IMR-90 (cell line): ENCODE measurements around the gene RELCH. TPM values are rescaled to one million over a fixed set of nuclear protein-coding genes. Genes with fewer than 3 reads are reported as not detected.

Experiments used
- ATAC-seq: fragments of 200-7000 bp; cut with Tn5 transposase; 2 replicates; pipeline ENCODE4 v1.9.1; 2020; ENCODE audit warnings: low read depth, mild to moderate bottlenecking, moderate library complexity
- BruUV-seq: library from RNA; stranded (reverse); fragments of 400-500 nt; replicated peaks from 2 replicates; lab custom pipeline; 2021; lab: Mats Ljungman, UMichigan
- CTCF ChIA-PET: fragments of 300-600 bp; formaldehyde crosslinking; extraction: SDS; loops from one replicate; lab custom pipeline; 2021; ENCODE audit warnings: antibody characterized with exemption; lab: Yijun Ruan, JAX
- POLR2A ChIA-PET: fragments of 300-600 bp; sonication (Branson Sonifier 250); formaldehyde crosslinking; loops from one replicate; lab custom pipeline; 2022; ENCODE audit warnings: antibody characterized with exemption; ENCODE audit not compliant: unreplicated experiment; lab: Charles Lee
- DNase-seq: peaks from one replicate; pipeline ENCODE4 v3.0.0; 2013
- H2AFZ ChIP-seq: replicated peaks from 2 replicates; pipeline ENCODE3; 2013; ENCODE audit warnings: low read length, mild to moderate bottlenecking; ENCODE audit not compliant: poor library complexity
- H2AK5ac ChIP-seq: 2 replicates; pipeline ENCODE4 v1.6.1; 2013; ENCODE audit warnings: low read depth, low read length, inconsistent platforms
- H2AK9ac ChIP-seq: replicated peaks from 2 replicates; pipeline ENCODE3; 2013; ENCODE audit warnings: mild to moderate bottlenecking, low read depth, low read length, moderate library complexity; ENCODE audit not compliant: poor library complexity
- H2BK120ac ChIP-seq: 2 replicates; pipeline ENCODE4 v1.6.1; 2013; ENCODE audit warnings: low read depth, low read length, inconsistent platforms
- H2BK15ac ChIP-seq: 3 replicates; pipeline ENCODE4 v1.6.1; 2013; ENCODE audit warnings: low read depth, low read length, inconsistent platforms
- H2BK20ac ChIP-seq: 2 replicates; pipeline ENCODE4 v1.6.1; 2013; ENCODE audit warnings: low read depth, mild to moderate bottlenecking, inconsistent platforms, low read length, moderate library complexity
- H2BK5ac ChIP-seq: 2 replicates; pipeline ENCODE4 v1.6.1; 2013; ENCODE audit warnings: mild to moderate bottlenecking, low read depth, low read length, inconsistent platforms; ENCODE audit not compliant: poor library complexity, severe bottlenecking
- H3K14ac ChIP-seq: replicated peaks from 2 replicates; pipeline ENCODE4 v1.6.1; 2013; ENCODE audit warnings: low read depth, low read length, inconsistent platforms
- H3K18ac ChIP-seq: 2 replicates; pipeline ENCODE4 v1.6.1; 2013; ENCODE audit warnings: low read depth, low read length, control low read depth
- H3K23ac ChIP-seq: 2 replicates; pipeline ENCODE4 v1.6.1; 2013; ENCODE audit warnings: low read depth, low read length, inconsistent platforms
- H3K27ac ChIP-seq: 2 replicates; pipeline ENCODE4 v1.5.1; 2013; ENCODE audit warnings: mild to moderate bottlenecking, control low read depth, low read length; ENCODE audit not compliant: insufficient read depth
- H3K27me3 ChIP-seq: 2 replicates; pipeline ENCODE4 v1.6.1; 2013; ENCODE audit warnings: low read length; ENCODE audit not compliant: control insufficient read depth, insufficient read depth
- H3K36me3 ChIP-seq: 2 replicates; pipeline ENCODE4 v1.6.1; 2013; ENCODE audit warnings: low read length, mixed read lengths; ENCODE audit not compliant: control insufficient read depth, insufficient read depth
- H3K4ac ChIP-seq: 2 replicates; pipeline ENCODE4 v1.6.1; 2013; ENCODE audit warnings: low read depth, low read length, inconsistent platforms
- H3K4me1 ChIP-seq: 2 replicates; pipeline ENCODE4 v1.6.1; 2013; ENCODE audit warnings: low read length, mixed read lengths; ENCODE audit not compliant: control insufficient read depth, insufficient read depth
- H3K4me2 ChIP-seq: 2 replicates; pipeline ENCODE4 v1.6.1; 2013; ENCODE audit warnings: low read depth, mild to moderate bottlenecking, control low read depth, low read length, moderate library complexity
- H3K4me3 ChIP-seq: 2 replicates; pipeline ENCODE4 v1.5.1; 2013; ENCODE audit warnings: low read depth, mild to moderate bottlenecking, control low read depth, low read length, moderate library complexity; ENCODE audit not compliant: insufficient read depth
- H3K56ac ChIP-seq: 2 replicates; pipeline ENCODE4 v1.6.1; 2013; ENCODE audit warnings: low read length, inconsistent platforms; ENCODE audit not compliant: insufficient read depth; ENCODE audit errors: extremely low read depth
- H3K79me1 ChIP-seq, 2 experiments: 2 replicates each; pipeline ENCODE4 v1.6.1; 2013; ENCODE audit warnings: low read length in 2 of 2, inconsistent platforms in 1 of 2, low read depth in 1 of 2
- H3K9ac ChIP-seq: 2 replicates; pipeline ENCODE4 v1.6.1; 2013; ENCODE audit warnings: low read depth, low read length, control low read depth
- H3K9me1 ChIP-seq: 2 replicates; pipeline ENCODE4 v1.6.1; 2013; ENCODE audit warnings: low read length, inconsistent platforms; ENCODE audit not compliant: insufficient read depth
- H3K9me3 ChIP-seq: 2 replicates; pipeline ENCODE4 v1.6.1; 2013; ENCODE audit warnings: low read length; ENCODE audit not compliant: control insufficient read depth, insufficient read depth
- H4K20me1 ChIP-seq: 2 replicates; pipeline ENCODE4 v1.6.1; 2013; ENCODE audit warnings: low read length, inconsistent platforms; ENCODE audit not compliant: insufficient read depth
- H4K5ac ChIP-seq: 2 replicates; pipeline ENCODE4 v1.6.1; 2013; ENCODE audit warnings: mild to moderate bottlenecking, low read depth, low read length, control low read depth
- H4K8ac ChIP-seq, 2 experiments: 2 replicates each; pipeline ENCODE4 v1.6.1; 2013; ENCODE audit warnings: low read depth in 2 of 2, low read length in 2 of 2, control low read depth in 1 of 2, inconsistent platforms in 1 of 2
- H4K91ac ChIP-seq: 2 replicates; pipeline ENCODE4 v1.6.1; 2013; ENCODE audit warnings: low read depth, low read length, inconsistent platforms; ENCODE audit not compliant: insufficient read depth
- BHLHE40 ChIP-seq: fragments of 150-350 bp; IDR thresholded peaks from 2 replicates; pipeline ENCODE4 v1.6.1; 2016; ENCODE audit warnings: mild to moderate bottlenecking, low read depth, low read length
- CEBPB ChIP-seq: IDR thresholded peaks from 2 replicates; pipeline ENCODE4 v1.6.1; 2012; ENCODE audit warnings: low read depth, low read length, improper control_type of control experiment
- CHD1 ChIP-seq: IDR thresholded peaks from 2 replicates; pipeline ENCODE4 v1.6.1; 2012; ENCODE audit warnings: low read depth, low read length, improper control_type of control experiment
- CTCF ChIP-seq: conservative IDR thresholded peaks from 2 replicates; pipeline ENCODE4 v1.5.1; 2012; ENCODE audit warnings: mild to moderate bottlenecking, low read depth, low read length, improper control_type of control experiment
- FOS ChIP-seq: fragments of 150-350 bp; IDR thresholded peaks from 2 replicates; pipeline ENCODE4 v1.6.1; 2016; ENCODE audit warnings: low read depth, low read length
- MAFK ChIP-seq: IDR thresholded peaks from 2 replicates; pipeline ENCODE4 v1.6.1; 2012; ENCODE audit warnings: low read depth, low read length, improper control_type of control experiment
- MAZ ChIP-seq: IDR thresholded peaks from 2 replicates; pipeline ENCODE4 v1.6.1; 2012; ENCODE audit warnings: low read depth, mild to moderate bottlenecking, low read length, improper control_type of control experiment, moderate library complexity, borderline replicate concordance
- MXI1 ChIP-seq: IDR thresholded peaks from 2 replicates; pipeline ENCODE4 v1.6.1; 2012; ENCODE audit warnings: low read depth, mild to moderate bottlenecking, low read length, moderate library complexity, borderline replicate concordance
- NFE2L2 ChIP-seq: fragments of 150-350 bp; IDR thresholded peaks from 2 replicates; pipeline ENCODE4 v1.6.1; 2016; ENCODE audit warnings: low read depth, mild to moderate bottlenecking, low read length
- POLR2A ChIP-seq: IDR thresholded peaks from 2 replicates; pipeline ENCODE4 v1.6.1; 2012; ENCODE audit warnings: mild to moderate bottlenecking, low read depth, low read length
- RAD21 ChIP-seq: IDR thresholded peaks from 2 replicates; pipeline ENCODE4 v1.6.1; 2012; ENCODE audit warnings: low read length, improper control_type of control experiment
- RCOR1 ChIP-seq: IDR thresholded peaks from 2 replicates; pipeline ENCODE4 v1.6.1; 2012; ENCODE audit warnings: mild to moderate bottlenecking, low read length, improper control_type of control experiment; ENCODE audit not compliant: insufficient replicate concordance
- RFX5 ChIP-seq: IDR thresholded peaks from 2 replicates; pipeline ENCODE4 v1.8.0; 2012; ENCODE audit warnings: low read depth, mild to moderate bottlenecking, low read length, moderate library complexity
- SMC3 ChIP-seq: fragments of 150-350 bp; IDR thresholded peaks from 2 replicates; pipeline ENCODE4 v1.6.1; 2016; ENCODE audit warnings: low read depth, mild to moderate bottlenecking, antibody characterized with exemption, low read length, moderate library complexity
- WGBS, 2 experiments: methylation state at CpG; one replicate each; pipeline versions ENCODE4 v1.1.5 to v1.1.7; 2013; ENCODE audit warnings: missing lambda C conversion rate in 2 of 2; ENCODE audit not compliant: insufficient read length in 1 of 2; ENCODE audit errors: extremely low coverage in 2 of 2; 5-methylcytosine and 5-hydroxymethylcytosine counted together
- dilution Hi-C: fragments of 300-500 bp; cut with HindIII; formaldehyde crosslinking; loops from one replicate; pipeline ENCODE4 v1.14.3; 2018; ENCODE audit warnings: low sequenced_read_pairs; ENCODE audit not compliant: unreplicated experiment
- in situ Hi-C: fragments of 300-500 bp; cut with MboI; formaldehyde crosslinking; loops from 3 replicates; pipeline ENCODE4 v1.14.3; 2019; ENCODE audit warnings: low sequenced_read_pairs, inconsistent platforms, mixed read lengths
- intact Hi-C: fragments of 100-400 bp; cut with micrococcal nuclease; formaldehyde crosslinking; loops from 2 replicates; pipeline ENCODE4 v1.10.0; 2022
- polyA plus RNA-seq, 3 experiments: library from polyadenylated mRNA; depleted of rRNA; stranded (reverse); fragments of >200 nt; gene quantifications; 2 replicates each; pipeline ENCODE4 v1.2.3, GENCODE V29; 2012; ENCODE audit warnings: low replicate concordance in 1 of 3
- total RNA-seq: library from RNA; depleted of rRNA; stranded (reverse); fragments of >200 nt; gene quantifications from 2 replicates; pipeline ENCODE4 v1.2.3, GENCODE V29; 2012
- TF ChIP-seq, protein P1 (sequence below): fragments of 150-350 bp; IDR thresholded peaks from 2 replicates; pipeline ENCODE4 v1.6.1; 2017; ENCODE audit warnings: mild to moderate bottlenecking, antibody characterized with exemption, low read length, low read depth
- TF ChIP-seq, protein P2 (sequence below): fragments of 150-350 bp; IDR thresholded peaks from 2 replicates; pipeline ENCODE4 v1.6.1; 2016; ENCODE audit warnings: low read depth, mild to moderate bottlenecking, low read length, moderate library complexity, borderline replicate concordance

The RELCH gene
- total and polyA plus RNA-seq, 2 of the 4 experiments (the other 2 are of a cell fraction): 14.4 to 52.5 TPM

GRCh38 chr18:62164310-62164709 is 22.7 kb upstream of the RELCH start:
- Histone ChIP-seq H4K8ac (no peak overlapping the region), H2BK120ac (no peak overlapping the region), H2BK5ac (no peak overlapping the region), H3K79me1 (peaks cover 0 to 3% of the 10 kb centered on the region in 2 experiments; a peak in 1 of 4 replicates), H4K91ac (no peak overlapping the region), H3K4me1 (no peaks in the 10 kb centered on the region), H4K20me1 (no peaks in the 10 kb centered on the region), H3K9me3 (no peaks in the 10 kb centered on the region), H3K4me3 (no peak overlapping the region), H3K9me1 (no peaks in the 10 kb centered on the region), H2AK9ac (no peak overlapping the region), H3K18ac (no peak overlapping the region), H3K36me3 (no peaks in the 10 kb centered on the region; the same call in 1 of the 2 replicates), H3K4me2 (no peak overlapping the region), H3K27ac (no peak overlapping the region), H3K9ac (no peak overlapping the region), H2AFZ (no peak overlapping the region), H3K23ac (no peak overlapping the region), H3K4ac (no peak overlapping the region), H4K5ac (no peak overlapping the region), H3K56ac (no peak overlapping the region), H2AK5ac (no peak overlapping the region), H2BK20ac (no peak overlapping the region), H2BK15ac (no peak overlapping the region), H3K14ac (no peak overlapping the region), H3K27me3 (no peaks in the 10 kb centered on the region)
- ChIA-PET POLR2A (no interaction called here), CTCF (no interaction called here)
- dilution Hi-C loops: no loop called here
- BruUV-seq: no TSS peak
- DNase-seq (no peak), ATAC-seq (no peak)
- intact Hi-C loops: no loop called here
- WGBS, 2 experiments: 100% methylated on average over 2 of the region's 7 CpGs; no CpG with 5 or more reads in 1 of the 2 experiments
- TF ChIP-seq RAD21 (no peak), SMC3 (no peak), FOS (no peak), MAZ (no peak), CTCF (no peak), CEBPB (no peak), MAFK (no peak), POLR2A (no peak), CHD1 (no peak), NFE2L2 (no peak), BHLHE40 (no peak), MXI1 (no peak), RCOR1 (no peak), RFX5 (no peak)
- TF ChIP-seq, protein P1, sequence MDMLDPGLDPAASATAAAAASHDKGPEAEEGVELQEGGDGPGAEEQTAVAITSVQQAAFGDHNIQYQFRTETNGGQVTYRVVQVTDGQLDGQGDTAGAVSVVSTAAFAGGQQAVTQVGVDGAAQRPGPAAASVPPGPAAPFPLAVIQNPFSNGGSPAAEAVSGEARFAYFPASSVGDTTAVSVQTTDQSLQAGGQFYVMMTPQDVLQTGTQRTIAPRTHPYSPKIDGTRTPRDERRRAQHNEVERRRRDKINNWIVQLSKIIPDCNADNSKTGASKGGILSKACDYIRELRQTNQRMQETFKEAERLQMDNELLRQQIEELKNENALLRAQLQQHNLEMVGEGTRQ: no peak
- TF ChIP-seq, protein P2, sequence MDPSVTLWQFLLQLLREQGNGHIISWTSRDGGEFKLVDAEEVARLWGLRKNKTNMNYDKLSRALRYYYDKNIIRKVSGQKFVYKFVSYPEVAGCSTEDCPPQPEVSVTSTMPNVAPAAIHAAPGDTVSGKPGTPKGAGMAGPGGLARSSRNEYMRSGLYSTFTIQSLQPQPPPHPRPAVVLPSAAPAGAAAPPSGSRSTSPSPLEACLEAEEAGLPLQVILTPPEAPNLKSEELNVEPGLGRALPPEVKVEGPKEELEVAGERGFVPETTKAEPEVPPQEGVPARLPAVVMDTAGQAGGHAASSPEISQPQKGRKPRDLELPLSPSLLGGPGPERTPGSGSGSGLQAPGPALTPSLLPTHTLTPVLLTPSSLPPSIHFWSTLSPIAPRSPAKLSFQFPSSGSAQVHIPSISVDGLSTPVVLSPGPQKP: no peak
- in situ Hi-C loops: no loop called here
